ENCODE results near the gene SCAMP5.

The SCAMP5 gene

DNA sequence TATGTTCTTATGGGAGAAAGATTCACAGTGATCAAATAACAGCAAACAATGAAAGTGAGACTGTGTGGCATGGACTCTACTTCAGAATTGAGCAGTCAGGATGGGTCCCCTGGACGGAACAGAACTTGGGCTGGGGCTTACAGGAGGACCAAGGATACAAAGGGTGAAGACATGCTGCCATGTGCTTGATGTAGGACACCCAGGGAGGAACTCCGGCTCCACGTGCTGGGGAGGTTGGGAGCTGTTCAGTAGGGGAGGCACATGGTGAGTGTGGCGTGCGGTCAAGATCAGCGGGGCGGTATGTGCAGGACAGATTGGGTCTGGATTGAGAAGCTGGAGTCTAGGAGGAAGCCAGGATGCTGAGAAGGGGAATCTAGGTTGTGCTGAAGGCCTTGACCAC, 60.7 kb downstream of the SCAMP5 start:
- Histone ChIP-seq H2AFZ (ENCODE audit: low read length, unreplicated experiment) (no peak overlapping the region), H3K79me2 (ENCODE audit: control insufficient read depth, insufficient read depth, low read length, unreplicated experiment) (no peaks in the 10 kb centered on the region), H3K27ac (ENCODE audit: low read depth, low read length) (no peak overlapping the region), H3K4me1 (ENCODE audit: control insufficient read depth, insufficient read depth, low read length, unreplicated experiment) (no peaks in the 10 kb centered on the region), H3K4me3 (ENCODE audit: low read depth, low read length) (no peak overlapping the region), H3K27me3 (ENCODE audit: insufficient read depth, low read length) (no peaks in the 10 kb centered on the region), H3K36me3 (ENCODE audit: insufficient read depth, low read length) (no peaks in the 10 kb centered on the region)

GRCh38 chr15:75058127-75058905, 63.0 kb downstream of the SCAMP5 start:
- Histone ChIP-seq H2AFZ (ENCODE audit: low read length, unreplicated experiment) (no peak overlapping the region), H3K27ac (ENCODE audit: low read depth, low read length) (no peak overlapping the region), H3K36me3 (ENCODE audit: insufficient read depth, low read length) (no peaks in the 10 kb centered on the region), H3K27me3 (ENCODE audit: insufficient read depth, low read length) (no peaks in the 10 kb centered on the region), H3K79me2 (ENCODE audit: control insufficient read depth, insufficient read depth, low read length, unreplicated experiment) (no peaks in the 10 kb centered on the region), H3K4me1 (ENCODE audit: control insufficient read depth, insufficient read depth, low read length, unreplicated experiment) (peaks cover 4% of the 10 kb centered on the region), H3K4me3 (ENCODE audit: low read depth, low read length) (no peak overlapping the region)

DNA sequence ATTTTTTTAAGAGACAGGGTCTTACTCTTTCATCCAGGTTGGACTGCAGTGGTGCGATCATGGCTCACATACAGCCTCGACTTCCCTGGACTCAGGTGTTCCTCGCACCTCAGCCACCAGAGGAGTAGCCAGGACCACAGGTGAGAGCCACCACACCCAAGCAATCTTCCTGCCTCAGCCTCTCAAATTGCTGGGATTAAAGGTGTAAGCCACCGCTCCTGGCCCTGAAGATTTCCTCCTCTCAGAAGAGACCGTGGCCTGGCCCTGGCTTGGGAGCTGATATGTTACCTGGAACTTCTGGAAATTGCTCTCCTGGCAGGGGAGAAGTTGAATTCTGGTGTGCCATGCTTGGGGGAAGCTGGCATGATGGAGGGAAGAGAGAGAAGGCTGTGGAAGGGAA, 64.2 kb downstream of the SCAMP5 start:
- H2AFZ ChIP-seq (ENCODE audit: low read length, unreplicated experiment) = no peak overlapping the region
- H3K27me3 ChIP-seq (ENCODE audit: insufficient read depth, low read length) = no peaks in the 10 kb centered on the region
- no peak overlapping the region for H3K4me3 ChIP-seq (ENCODE audit: low read depth, low read length)
- H3K27ac ChIP-seq (ENCODE audit: low read depth, low read length) = no peak overlapping the region
- no peaks in the 10 kb centered on the region for H3K36me3 ChIP-seq (ENCODE audit: insufficient read depth, low read length)
- peaks cover 16% of the 10 kb centered on the region for H3K4me1 ChIP-seq (ENCODE audit: control insufficient read depth, insufficient read depth, low read length, unreplicated experiment)
- H3K79me2 ChIP-seq (ENCODE audit: control insufficient read depth, insufficient read depth, low read length, unreplicated experiment) = no peaks in the 10 kb centered on the region

DNA sequence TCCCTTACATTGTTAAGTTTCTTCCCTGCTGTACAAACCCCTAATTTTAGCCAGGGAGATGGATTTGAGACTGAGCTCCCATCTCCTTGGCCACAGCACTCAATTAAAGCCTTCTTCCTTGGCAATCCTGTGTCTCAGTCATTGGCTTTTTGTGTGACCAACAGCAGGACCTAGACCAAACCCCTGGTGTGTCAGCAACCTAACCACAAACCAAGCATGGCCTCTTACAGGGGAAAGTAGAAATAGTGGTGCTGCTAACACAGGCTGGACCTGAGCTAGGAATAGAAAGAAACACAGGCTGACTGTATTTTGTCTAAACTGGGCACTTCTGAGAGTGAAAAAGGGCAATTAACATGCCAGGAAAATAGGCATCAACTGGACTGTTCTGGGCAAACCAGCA, 65.9 kb downstream of the SCAMP5 start:
- Histone ChIP-seq H3K4me1 (ENCODE audit: control insufficient read depth, insufficient read depth, low read length, unreplicated experiment) (peaks cover 32% of the 10 kb centered on the region), H2AFZ (ENCODE audit: low read length, unreplicated experiment) (no peak overlapping the region), H3K36me3 (ENCODE audit: insufficient read depth, low read length) (no peaks in the 10 kb centered on the region), H3K79me2 (ENCODE audit: control insufficient read depth, insufficient read depth, low read length, unreplicated experiment) (no peaks in the 10 kb centered on the region), H3K27me3 (ENCODE audit: insufficient read depth, low read length) (no peaks in the 10 kb centered on the region), H3K4me3 (ENCODE audit: low read depth, low read length) (no peak overlapping the region), H3K27ac (ENCODE audit: low read depth, low read length) (no peak overlapping the region)

- no peaks in the 10 kb centered on the region for H3K36me3 ChIP-seq (ENCODE audit: insufficient read depth, low read length)
- H2AFZ ChIP-seq (ENCODE audit: low read length, unreplicated experiment) = no peak overlapping the region
- peaks cover 46% of the 10 kb centered on the region for H3K4me1 ChIP-seq (ENCODE audit: control insufficient read depth, insufficient read depth, low read length, unreplicated experiment)
- no peaks in the 10 kb centered on the region for H3K27me3 ChIP-seq (ENCODE audit: insufficient read depth, low read length)
- no peak overlapping the region for H3K27ac ChIP-seq (ENCODE audit: low read depth, low read length)
- no peak overlapping the region for H3K4me3 ChIP-seq (ENCODE audit: low read depth, low read length)
- H3K79me2 ChIP-seq (ENCODE audit: control insufficient read depth, insufficient read depth, low read length, unreplicated experiment) = no peaks in the 10 kb centered on the region
Measured at GRCh38 chr15:75062706-75063105, 67.3 kb downstream of the SCAMP5 start.

DNA sequence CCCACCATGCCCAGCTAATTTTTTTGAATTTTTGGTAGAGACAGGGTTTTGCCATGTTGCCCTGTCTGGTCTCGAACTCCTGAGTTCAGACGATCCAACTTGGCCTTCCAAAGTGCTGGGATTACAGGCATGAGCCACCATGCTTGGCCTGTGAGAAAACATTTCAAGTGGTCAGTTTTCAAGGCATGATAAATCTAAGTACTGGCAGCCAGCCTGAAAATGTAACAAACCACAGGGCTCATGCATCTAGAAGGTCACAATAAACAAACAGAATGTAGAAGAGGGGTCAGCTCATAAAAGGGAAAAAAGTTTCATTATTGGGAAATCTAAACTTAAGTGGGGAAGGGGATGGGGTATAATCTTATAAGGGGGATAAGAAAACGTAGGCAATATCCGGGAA, 68.0 kb downstream of the SCAMP5 start:
- Histone ChIP-seq H3K27me3 (ENCODE audit: insufficient read depth, low read length) (no peaks in the 10 kb centered on the region), H2AFZ (ENCODE audit: low read length, unreplicated experiment) (no peak overlapping the region), H3K4me1 (ENCODE audit: control insufficient read depth, insufficient read depth, low read length, unreplicated experiment) (peaks cover 47% of the 10 kb centered on the region), H3K79me2 (ENCODE audit: control insufficient read depth, insufficient read depth, low read length, unreplicated experiment) (no peaks in the 10 kb centered on the region), H3K27ac (ENCODE audit: low read depth, low read length) (no peak overlapping the region), H3K36me3 (ENCODE audit: insufficient read depth, low read length) (no peaks in the 10 kb centered on the region), H3K4me3 (ENCODE audit: low read depth, low read length) (no peak overlapping the region)

- Histone ChIP-seq H3K79me2 (ENCODE audit: control insufficient read depth, insufficient read depth, low read length, unreplicated experiment) (no peaks in the 10 kb centered on the region), H3K27ac (ENCODE audit: low read depth, low read length) (no peak overlapping the region), H3K36me3 (ENCODE audit: insufficient read depth, low read length) (no peaks in the 10 kb centered on the region), H2AFZ (ENCODE audit: low read length, unreplicated experiment) (no peak overlapping the region), H3K27me3 (ENCODE audit: insufficient read depth, low read length) (no peaks in the 10 kb centered on the region), H3K4me3 (ENCODE audit: low read depth, low read length) (no peak overlapping the region), H3K4me1 (ENCODE audit: control insufficient read depth, insufficient read depth, low read length, unreplicated experiment) (peaks cover 47% of the 10 kb centered on the region)
Measured at GRCh38 chr15:75063889-75064288, 68.5 kb downstream of the SCAMP5 start.

- H3K27ac ChIP-seq (ENCODE audit: low read depth, low read length) = peak overlapping the region; percentile 32
- H3K79me2 ChIP-seq (ENCODE audit: control insufficient read depth, insufficient read depth, low read length, unreplicated experiment) = no peaks in the 10 kb centered on the region
- no peaks in the 10 kb centered on the region for H3K27me3 ChIP-seq (ENCODE audit: insufficient read depth, low read length)
- H3K4me1 ChIP-seq (ENCODE audit: control insufficient read depth, insufficient read depth, low read length, unreplicated experiment) = peaks cover 47% of the 10 kb centered on the region
- H2AFZ ChIP-seq (ENCODE audit: low read length, unreplicated experiment) = no peak overlapping the region
- H3K4me3 ChIP-seq (ENCODE audit: low read depth, low read length) = no peak overlapping the region
- H3K36me3 ChIP-seq (ENCODE audit: insufficient read depth, low read length) = no peaks in the 10 kb centered on the region
Measured at GRCh38 chr15:75064846-75065245, 69.5 kb downstream of the SCAMP5 start.

DNA sequence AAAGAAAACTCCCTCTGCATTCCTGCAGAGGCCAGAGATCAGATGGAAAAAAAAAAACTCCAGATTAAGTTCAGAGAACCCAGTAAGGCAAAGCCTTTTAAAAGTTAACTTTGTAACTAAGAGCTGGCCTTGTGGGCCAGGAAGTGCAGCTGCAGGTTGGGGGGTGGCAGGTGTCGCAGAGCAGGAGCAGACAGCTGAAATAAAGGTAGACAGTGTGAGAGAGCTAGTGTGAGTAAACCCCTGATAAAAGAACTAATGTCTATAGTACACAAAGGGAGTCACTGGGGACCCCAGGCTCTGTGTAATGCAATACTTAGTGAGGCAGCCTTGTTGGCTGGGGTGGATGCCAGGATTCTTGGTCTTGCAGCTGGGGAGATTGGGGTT, 70.1 kb downstream of the SCAMP5 start:
- 0 out of 2 replicates have a peak, but pooled peaks cover 1% of the 10 kb centered on the region for H3K27me3 ChIP-seq (ENCODE audit: insufficient read depth, low read length)
- no peaks in the 10 kb centered on the region for H3K79me2 ChIP-seq (ENCODE audit: control insufficient read depth, insufficient read depth, low read length, unreplicated experiment)
- H2AFZ ChIP-seq (ENCODE audit: low read length, unreplicated experiment) = no peak overlapping the region
- H3K4me1 ChIP-seq (ENCODE audit: control insufficient read depth, insufficient read depth, low read length, unreplicated experiment) = peaks cover 47% of the 10 kb centered on the region
- no peaks in the 10 kb centered on the region for H3K36me3 ChIP-seq (ENCODE audit: insufficient read depth, low read length)
- H3K27ac ChIP-seq (ENCODE audit: low read depth, low read length) = peak overlapping the region; percentile 12; the same call in 1 of the 2 replicates
- no peak overlapping the region for H3K4me3 ChIP-seq (ENCODE audit: low read depth, low read length)

DNA sequence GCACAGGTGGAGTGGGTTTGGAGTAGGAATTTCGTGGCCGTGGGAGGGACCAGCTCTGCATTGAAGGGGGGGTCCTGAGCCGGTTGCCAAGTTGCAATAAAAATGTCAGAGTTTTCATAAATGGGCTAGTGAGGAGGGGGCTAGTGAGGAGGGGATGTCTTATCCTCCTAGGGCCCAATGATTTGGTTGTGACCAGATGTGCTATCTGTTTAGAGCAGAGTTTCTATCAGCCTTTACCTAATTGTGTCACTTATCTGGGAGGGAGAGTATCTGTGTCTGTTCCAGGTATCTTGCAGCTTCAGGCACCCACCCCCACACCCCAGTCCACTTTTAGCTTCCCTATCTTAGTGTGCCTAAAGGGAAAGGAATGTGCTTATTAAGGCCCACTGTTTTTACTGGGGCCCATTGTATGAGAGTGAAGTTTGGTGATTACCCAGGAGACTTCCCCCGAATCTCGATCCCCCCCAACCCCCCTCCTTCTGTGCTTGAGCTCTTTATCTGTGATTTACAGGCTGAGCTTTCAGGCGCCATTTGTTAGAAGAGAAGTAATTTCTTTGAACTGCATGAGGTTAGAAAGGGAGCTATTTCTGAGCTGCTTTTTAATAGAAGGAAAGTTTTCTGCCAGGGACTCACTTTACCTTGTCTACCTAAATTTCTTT, 70.6 kb downstream of the SCAMP5 start:
- H3K4me3 ChIP-seq (ENCODE audit: low read depth, low read length) = 0 out of 2 replicates have a peak overlapping the region, but pooled peaks have one; percentile 3
- H3K27ac ChIP-seq (ENCODE audit: low read depth, low read length) = peak overlapping the region; percentile 62
- no peaks in the 10 kb centered on the region for H3K36me3 ChIP-seq (ENCODE audit: insufficient read depth, low read length)
- 0 out of 2 replicates have a peak, but pooled peaks cover 6% of the 10 kb centered on the region for H3K27me3 ChIP-seq (ENCODE audit: insufficient read depth, low read length)
- peaks cover 47% of the 10 kb centered on the region for H3K4me1 ChIP-seq (ENCODE audit: control insufficient read depth, insufficient read depth, low read length, unreplicated experiment)
- peak overlapping the region; percentile 41 for H2AFZ ChIP-seq (ENCODE audit: low read length, unreplicated experiment)
- no peaks in the 10 kb centered on the region for H3K79me2 ChIP-seq (ENCODE audit: control insufficient read depth, insufficient read depth, low read length, unreplicated experiment)

All from ACC112 (cell line).